ENCODE data around the gene TRIM2.

The TRIM2 gene

GRCh38 chr4:153260553-153261300 lies 56.5 kb downstream of the TRIM2 start:
- no peak for DNase-seq
- Mint-ChIP-seq H3K27me3 (peaks cover 7% of the 10 kb centered on the region), H3K9me3 (peaks cover 2% of the 10 kb centered on the region), H3K4me3 (no peak overlapping the region), H3K27ac (no peak overlapping the region), H3K36me3 (ENCODE audit: low read depth) (no peaks in the 10 kb centered on the region), H3K4me1 (ENCODE audit: low read depth) (no peaks in the 10 kb centered on the region)

- no peaks in the 10 kb centered on the region for H3K36me3 Mint-ChIP-seq (ENCODE audit: low read depth)
- peaks cover 2% of the 10 kb centered on the region for H3K9me3 Mint-ChIP-seq
- no peak for DNase-seq
- H3K4me1 Mint-ChIP-seq (ENCODE audit: low read depth) = no peaks in the 10 kb centered on the region
- no peak overlapping the region for H3K4me3 Mint-ChIP-seq
- no peak overlapping the region for H3K27ac Mint-ChIP-seq
- H3K27me3 Mint-ChIP-seq = peaks cover 5% of the 10 kb centered on the region
These were observed 57.2 kb downstream of the TRIM2 start for GRCh38 chr4:153261461-153261860.

GRCh38 chr4:153261914-153262313 lies 57.7 kb downstream of the TRIM2 start:
- H3K9me3 Mint-ChIP-seq = peaks cover 2% of the 10 kb centered on the region
- no peak overlapping the region for H3K27ac Mint-ChIP-seq

GRCh38 chr4:153265306-153266047 lies 61.2 kb downstream of the TRIM2 start:
- Mint-ChIP-seq H3K27me3 (no peaks in the 10 kb centered on the region), H3K9me3 (peaks cover 2% of the 10 kb centered on the region), H3K36me3 (ENCODE audit: low read depth) (no peaks in the 10 kb centered on the region), H3K4me1 (ENCODE audit: low read depth) (peaks cover 5% of the 10 kb centered on the region), H3K27ac (no peak overlapping the region), H3K4me3 (no peak overlapping the region)
- no peak for DNase-seq

More at GRCh38 chr4:153261914-153262313, 57.7 kb downstream of the TRIM2 start:
- Mint-ChIP-seq H3K27me3 (peaks cover 5% of the 10 kb centered on the region), H3K4me1 (ENCODE audit: low read depth) (no peaks in the 10 kb centered on the region), H3K36me3 (ENCODE audit: low read depth) (no peaks in the 10 kb centered on the region), H3K4me3 (no peak overlapping the region)
- DNase-seq = no peak

- Mint-ChIP-seq H3K27me3 (no peaks in the 10 kb centered on the region), H3K36me3 (ENCODE audit: low read depth) (no peaks in the 10 kb centered on the region), H3K4me1 (ENCODE audit: low read depth) (peaks cover 5% of the 10 kb centered on the region), H3K9me3 (peaks cover 2% of the 10 kb centered on the region), H3K4me3 (no peak overlapping the region), H3K27ac (no peak overlapping the region)
- DNase-seq = no peak
These were observed 62.7 kb downstream of the TRIM2 start for GRCh38 chr4:153266988-153267387.

- H3K27me3 Mint-ChIP-seq = no peaks in the 10 kb centered on the region
- no peaks in the 10 kb centered on the region for H3K9me3 Mint-ChIP-seq
- H3K4me1 Mint-ChIP-seq (ENCODE audit: low read depth) = peaks cover 5% of the 10 kb centered on the region
- no peaks in the 10 kb centered on the region for H3K36me3 Mint-ChIP-seq (ENCODE audit: low read depth)
- no peak overlapping the region for H3K27ac Mint-ChIP-seq
- no peak overlapping the region for H3K4me3 Mint-ChIP-seq
- no peak for DNase-seq
These were observed 63.6 kb downstream of the TRIM2 start for GRCh38 chr4:153267890-153268289.

- no peak overlapping the region for H3K27ac Mint-ChIP-seq
- peaks cover 5% of the 10 kb centered on the region for H3K4me1 Mint-ChIP-seq (ENCODE audit: low read depth)
- H3K36me3 Mint-ChIP-seq (ENCODE audit: low read depth) = no peaks in the 10 kb centered on the region
- H3K27me3 Mint-ChIP-seq = no peaks in the 10 kb centered on the region
- no peak for DNase-seq
- no peaks in the 10 kb centered on the region for H3K9me3 Mint-ChIP-seq
- H3K4me3 Mint-ChIP-seq = no peak overlapping the region
These were observed 64.1 kb downstream of the TRIM2 start for GRCh38 chr4:153268295-153268694.

GRCh38 chr4:153269218-153269990 lies 65.2 kb downstream of the TRIM2 start:
- Mint-ChIP-seq H3K27me3 (no peaks in the 10 kb centered on the region), H3K9me3 (no peaks in the 10 kb centered on the region), H3K27ac (no peak overlapping the region), H3K36me3 (ENCODE audit: low read depth) (no peaks in the 10 kb centered on the region), H3K4me3 (no peak overlapping the region), H3K4me1 (ENCODE audit: low read depth) (peaks cover 5% of the 10 kb centered on the region)
- no peak for DNase-seq

GRCh38 chr4:153270361-153270760 lies 66.1 kb downstream of the TRIM2 start:
- Mint-ChIP-seq H3K4me1 (ENCODE audit: low read depth) (peaks cover 5% of the 10 kb centered on the region), H3K27ac (no peak overlapping the region), H3K27me3 (no peaks in the 10 kb centered on the region), H3K4me3 (no peak overlapping the region), H3K9me3 (no peaks in the 10 kb centered on the region), H3K36me3 (ENCODE audit: low read depth) (no peaks in the 10 kb centered on the region)
- no peak for DNase-seq

GRCh38 chr4:153271820-153272219 lies 67.6 kb downstream of the TRIM2 start:
- Mint-ChIP-seq H3K27ac (no peak overlapping the region), H3K27me3 (no peaks in the 10 kb centered on the region), H3K36me3 (ENCODE audit: low read depth) (no peaks in the 10 kb centered on the region), H3K4me3 (no peak overlapping the region), H3K4me1 (ENCODE audit: low read depth) (peaks cover 5% of the 10 kb centered on the region), H3K9me3 (no peaks in the 10 kb centered on the region)
- DNase-seq = no peak

GRCh38 chr4:153273751-153274150 lies 69.5 kb downstream of the TRIM2 start:
- H3K36me3 Mint-ChIP-seq (ENCODE audit: low read depth) = no peaks in the 10 kb centered on the region
- no peak overlapping the region for H3K27ac Mint-ChIP-seq
- H3K27me3 Mint-ChIP-seq = no peaks in the 10 kb centered on the region
- DNase-seq = no peak
- no peak overlapping the region for H3K4me3 Mint-ChIP-seq
- peaks cover 4% of the 10 kb centered on the region for H3K4me1 Mint-ChIP-seq (ENCODE audit: low read depth)
- no peaks in the 10 kb centered on the region for H3K9me3 Mint-ChIP-seq

GRCh38 chr4:153274967-153275366 lies 70.7 kb downstream of the TRIM2 start:
- DNase-seq = no peak
- Mint-ChIP-seq H3K27ac (no peak overlapping the region), H3K4me3 (no peak overlapping the region), H3K36me3 (ENCODE audit: low read depth) (no peaks in the 10 kb centered on the region), H3K27me3 (no peaks in the 10 kb centered on the region), H3K4me1 (ENCODE audit: low read depth) (peaks cover 3% of the 10 kb centered on the region), H3K9me3 (no peaks in the 10 kb centered on the region)

- Mint-ChIP-seq H3K4me1 (ENCODE audit: low read depth) (peaks cover 3% of the 10 kb centered on the region), H3K27me3 (no peaks in the 10 kb centered on the region), H3K36me3 (ENCODE audit: low read depth) (no peaks in the 10 kb centered on the region), H3K27ac (no peak overlapping the region), H3K4me3 (no peak overlapping the region), H3K9me3 (no peaks in the 10 kb centered on the region)
- DNase-seq = no peak
These were observed 71.4 kb downstream of the TRIM2 start for GRCh38 chr4:153275380-153276276.

GRCh38 chr4:153276971-153277370 lies 72.7 kb downstream of the TRIM2 start:
- Mint-ChIP-seq H3K4me1 (ENCODE audit: low read depth) (peaks cover 3% of the 10 kb centered on the region), H3K27ac (no peak overlapping the region), H3K9me3 (no peaks in the 10 kb centered on the region), H3K27me3 (no peaks in the 10 kb centered on the region), H3K4me3 (no peak overlapping the region), H3K36me3 (ENCODE audit: low read depth) (no peaks in the 10 kb centered on the region)
- no peak for DNase-seq
